ENCODE measurements around the gene MPPE1.

- no peak for TF ChIP-seq CTCF (IDR thresholded peaks at IDR 0.05)
- TF ChIP-seq POLR2A (IDR thresholded peaks at IDR 0.05), result no peak
- TF ChIP-seq POLR2AphosphoS5 (IDR thresholded peaks at IDR 0.05), result no peak
Measured at GRCh38 chr18:11889284-11889683, 18.8 kb downstream of the MPPE1 start.
